Measurements from ENCODE around the gene ENO2. TPM values are rescaled to one million over a fixed set of nuclear protein-coding genes. Genes with fewer than 3 reads are reported as not detected.

ENO2 gene
- total RNA-seq, 2 experiments from 2014 or later, result 85.6 to 103 TPM

DNA sequence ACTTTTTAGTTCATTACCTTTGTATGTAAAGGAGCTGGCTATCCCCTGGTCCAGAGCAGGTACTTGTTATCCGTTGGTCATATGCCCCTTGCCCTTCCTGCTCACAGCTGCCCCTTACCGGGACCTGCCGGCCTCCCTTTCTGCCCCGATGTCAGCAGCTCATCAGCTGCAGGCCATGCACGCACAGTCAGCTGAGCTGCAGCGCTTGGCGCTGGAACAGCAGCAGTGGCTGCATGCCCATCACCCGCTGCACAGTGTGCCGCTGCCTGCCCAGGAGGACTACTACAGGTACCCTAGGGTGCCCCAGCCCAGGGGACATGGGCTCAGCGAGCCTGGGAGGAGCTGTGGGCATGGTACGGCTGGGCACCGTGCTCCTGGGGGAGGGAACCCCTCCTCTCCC, 26.9 kb downstream of the ENO2 start:
- H3K9me3 Mint-ChIP-seq, result no peaks in the 10 kb centered on the region
- Histone ChIP-seq H3K27me3 (ENCODE audit: control insufficient read depth in 1 of 2, insufficient read depth in 2 of 2, low read length in 2 of 2) (no peaks in the 10 kb centered on the region), H3K9me3 (ENCODE audit: control insufficient read depth in 1 of 2, insufficient read depth in 1 of 2, low read length in 2 of 2) (no peaks in the 10 kb centered on the region), H3K4me3 (ENCODE audit: low read length) (no peak overlapping the region), H3K36me3 (ENCODE audit: insufficient read depth, low read length) (peaks cover 17% of the 10 kb centered on the region), H3K27ac (ENCODE audit: low read depth in 1 of 2, low read length in 2 of 2) (no peak overlapping the region), H3K4me1 (ENCODE audit: insufficient read depth, low read length) (peaks cover 65% of the 10 kb centered on the region)
- CTCF ChIA-PET, result interaction anchor here (4.1 kb wide), 1 partner anchor 68 kb away, joined by 33 read pairs; the partner anchor contains the start of gene SPSB2
- H3K36me3 Mint-ChIP-seq (ENCODE audit: low read depth), result peaks cover 30% of the 10 kb centered on the region
- TF ChIP-seq CTCF (IDR thresholded peaks at IDR 0.05), result no peak
- peak overlapping the region; percentile 87 for H3K27ac Mint-ChIP-seq
- peak in 1 of 14 experiments; percentile 39 for DNase-seq
- POLR2A ChIA-PET, result interaction anchor here (0.8 to 1.6 kb wide), 3 partner anchors 11 to 27 kb away, joined by 3 read pairs; no protein-coding TSS in a partner anchor
- H3K4me3 Mint-ChIP-seq, result no peak overlapping the region
- intact Hi-C loops (cut with DNase I, micrococcal nuclease), result loop anchor here in 1 of 2 experiments (5.0 kb wide), 1 partner anchor 74 kb away; the partner anchor contains the start of gene TPI1
- ATAC-seq (ENCODE audit: poor library complexity), result no peak
- H3K27me3 Mint-ChIP-seq, result no peaks in the 10 kb centered on the region
- H3K4me1 Mint-ChIP-seq (ENCODE audit: low read depth), result peaks cover 59% of the 10 kb centered on the region

DNA sequence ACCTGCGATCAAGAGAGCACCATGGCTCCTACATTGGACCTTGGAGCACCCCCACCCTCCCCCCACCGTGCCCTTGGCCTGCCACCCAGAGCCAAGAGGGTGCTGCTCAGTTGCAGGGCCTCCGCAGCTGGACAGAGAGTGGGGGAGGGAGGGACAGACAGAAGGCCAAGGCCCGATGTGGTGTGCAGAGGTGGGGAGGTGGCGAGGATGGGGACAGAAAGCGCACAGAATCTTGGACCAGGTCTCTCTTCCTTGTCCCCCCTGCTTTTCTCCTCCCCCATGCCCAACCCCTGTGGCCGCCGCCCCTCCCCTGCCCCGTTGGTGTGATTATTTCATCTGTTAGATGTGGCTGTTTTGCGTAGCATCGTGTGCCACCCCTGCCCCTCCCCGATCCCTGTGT, 27.4 kb downstream of the ENO2 start:
- intact Hi-C loops (cut with DNase I, micrococcal nuclease), result loop anchor here (2.0 to 5.0 kb wide), 2 partner anchors 17 to 74 kb away; partner anchors contain the start of gene TPI1 (in 1 of the 2)
- Mint-ChIP-seq H3K36me3 (ENCODE audit: low read depth) (peaks cover 25% of the 10 kb centered on the region), H3K4me1 (ENCODE audit: low read depth) (peaks cover 58% of the 10 kb centered on the region)

DNA sequence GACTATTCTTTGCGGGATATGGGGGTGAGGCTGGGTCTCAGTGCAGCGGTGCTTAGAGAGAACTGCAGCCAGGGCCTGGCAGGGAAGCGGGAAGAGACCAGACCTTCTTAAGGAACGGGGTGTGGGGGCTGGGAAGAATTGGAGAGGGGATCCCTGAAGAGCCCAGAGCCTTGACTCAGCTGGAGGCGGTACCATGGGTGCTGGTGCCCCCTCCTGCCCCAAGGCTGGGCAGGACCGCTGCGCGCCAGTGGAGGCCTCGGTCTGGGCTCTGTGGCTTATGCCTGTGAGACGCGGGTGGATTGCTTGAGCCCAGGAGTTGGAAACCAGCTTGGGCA, 27.9 kb downstream of the ENO2 start:
- Mint-ChIP-seq H3K4me1 (ENCODE audit: low read depth) (peaks cover 60% of the 10 kb centered on the region), H3K9me3 (no peaks in the 10 kb centered on the region), H3K27me3 (no peaks in the 10 kb centered on the region), H3K36me3 (ENCODE audit: low read depth) (peaks cover 23% of the 10 kb centered on the region), H3K27ac (peak overlapping the region; percentile 97), H3K4me3 (peak overlapping the region; percentile 23)
- peak in 1 of 14 experiments; percentile 46 for DNase-seq
- H3K4me3 ChIP-seq (ENCODE audit: low read length), result no peak overlapping the region
- H3K36me3 ChIP-seq (ENCODE audit: insufficient read depth, low read length), result peaks cover 17% of the 10 kb centered on the region
- peaks cover 65% of the 10 kb centered on the region for H3K4me1 ChIP-seq (ENCODE audit: insufficient read depth, low read length)
- H3K27me3 ChIP-seq (ENCODE audit: control insufficient read depth in 1 of 2, insufficient read depth in 2 of 2, low read length in 2 of 2), result no peaks in the 10 kb centered on the region
- ATAC-seq (ENCODE audit: poor library complexity), result no peak
- no peaks in the 10 kb centered on the region for H3K9me3 ChIP-seq (ENCODE audit: control insufficient read depth in 1 of 2, insufficient read depth in 1 of 2, low read length in 2 of 2)
- POLR2A ChIA-PET, result interaction anchor here (0.6 to 11.6 kb wide), 7 partner anchors 10 to 90 kb away, joined by 3 to 963 read pairs (median 39); partner anchors contain the start of genes CDCA3, EMG1, ENO2 and PHB2
- TF ChIP-seq CTCF (IDR thresholded peaks at IDR 0.05), result no peak
- CTCF ChIA-PET, result interaction anchor here (3.6 to 10.8 kb wide), 2 partner anchors 18 to 73 kb away, joined by 25 to 324 read pairs; no protein-coding TSS in a partner anchor
- intact Hi-C loops (cut with DNase I, micrococcal nuclease), result loop anchor here (2.0 to 5.0 kb wide), 2 partner anchors 17 to 75 kb away; partner anchors contain the start of gene TPI1 (in 1 of the 2)
- H3K27ac ChIP-seq (ENCODE audit: low read depth in 1 of 2, low read length in 2 of 2), result peak overlapping the region in 1 of 2 donors; percentile 1

More for the DNA sequence above, 27.4 kb downstream of the ENO2 start:
- H3K27me3 Mint-ChIP-seq, result no peaks in the 10 kb centered on the region
- Histone ChIP-seq H3K9me3 (ENCODE audit: control insufficient read depth in 1 of 2, insufficient read depth in 1 of 2, low read length in 2 of 2) (no peaks in the 10 kb centered on the region), H3K27ac (ENCODE audit: low read depth in 1 of 2, low read length in 2 of 2) (no peak overlapping the region), H3K4me1 (ENCODE audit: insufficient read depth, low read length) (peaks cover 65% of the 10 kb centered on the region), H3K27me3 (ENCODE audit: control insufficient read depth in 1 of 2, insufficient read depth in 2 of 2, low read length in 2 of 2) (no peaks in the 10 kb centered on the region), H3K4me3 (ENCODE audit: low read length) (no peak overlapping the region), H3K36me3 (ENCODE audit: insufficient read depth, low read length) (peaks cover 17% of the 10 kb centered on the region)
- ATAC-seq (ENCODE audit: poor library complexity) (no peak), DNase-seq (no peak)
- peak overlapping the region; percentile 97 for H3K27ac Mint-ChIP-seq
- TF ChIP-seq CTCF (IDR thresholded peaks at IDR 0.05), result no peak
- CTCF ChIA-PET, result no interaction called here
- H3K4me3 Mint-ChIP-seq, result no peak overlapping the region
- POLR2A ChIA-PET, result interaction anchor here (0.8 to 11.6 kb wide), 4 partner anchors 11 to 28 kb away, joined by 3 to 963 read pairs (median 3); partner anchors contain the start of gene PTPN6
- no peaks in the 10 kb centered on the region for H3K9me3 Mint-ChIP-seq
